SW 1271 (cell line): ENCODE measurements around the gene CITED2.
"Not testable (repeated sequence)": the region's sequence is repeated elsewhere in the genome, so short reads cannot be mapped to it uniquely, and the experiment has no call there.

ENCODE experiments used
- DNase-seq, 2 experiments: peaks; one replicate each; lab custom pipeline; 2025; lab: John Stamatoyannopoulos, UW

Gene CITED2

DNA sequence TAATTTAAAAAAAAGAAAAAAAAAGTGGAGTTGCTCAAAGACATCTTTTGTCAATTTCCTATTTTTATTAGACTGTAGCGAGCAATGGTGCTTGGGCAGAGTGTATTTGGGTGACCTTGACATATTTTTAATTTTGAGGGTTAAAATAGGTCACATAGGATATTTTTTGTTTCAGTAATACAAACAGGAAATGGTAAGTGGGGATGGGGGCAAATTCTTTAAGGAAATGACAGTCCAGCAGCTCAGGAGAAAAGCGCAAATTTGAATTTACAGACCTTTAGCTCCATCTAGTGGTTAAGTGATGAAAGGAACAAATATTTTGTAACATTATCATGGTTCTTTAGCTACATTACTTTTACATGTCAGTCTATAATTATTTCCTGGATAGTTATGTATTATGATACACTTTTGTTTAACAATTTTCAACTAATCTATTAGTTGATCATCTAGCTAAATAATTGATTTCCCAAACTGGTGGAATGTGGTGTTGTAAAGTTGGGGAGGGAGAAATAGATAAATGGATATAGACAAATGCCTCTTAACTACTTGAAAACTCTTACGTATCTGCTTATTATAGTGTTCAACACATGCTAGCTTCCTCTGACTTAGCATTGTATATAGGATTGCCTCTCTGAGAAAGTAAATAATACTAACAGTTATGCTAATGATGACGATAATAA, 10.0 kb downstream of the CITED2 start:
- peak in 1 of 2 experiments; percentile 61 for DNase-seq

DNA sequence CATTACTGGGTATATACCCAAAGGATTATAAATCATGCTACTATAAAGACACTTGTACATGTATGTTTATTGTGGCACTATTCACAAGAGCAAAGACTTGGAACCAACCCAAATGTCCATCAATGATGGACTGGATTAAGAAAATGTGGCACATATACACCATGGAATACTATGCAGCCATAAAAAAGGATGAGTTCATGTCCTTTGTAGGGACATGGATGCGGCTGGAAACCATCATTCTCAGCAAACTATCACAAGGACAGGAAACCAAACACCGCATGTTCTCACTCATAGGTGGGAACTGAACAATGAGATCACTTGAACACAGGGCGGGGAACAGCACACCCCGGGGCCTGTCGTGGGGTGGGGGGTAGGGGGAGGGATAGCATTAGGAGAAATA, 10.7 kb downstream of the CITED2 start:
- not testable (repeated sequence) for DNase-seq

DNA sequence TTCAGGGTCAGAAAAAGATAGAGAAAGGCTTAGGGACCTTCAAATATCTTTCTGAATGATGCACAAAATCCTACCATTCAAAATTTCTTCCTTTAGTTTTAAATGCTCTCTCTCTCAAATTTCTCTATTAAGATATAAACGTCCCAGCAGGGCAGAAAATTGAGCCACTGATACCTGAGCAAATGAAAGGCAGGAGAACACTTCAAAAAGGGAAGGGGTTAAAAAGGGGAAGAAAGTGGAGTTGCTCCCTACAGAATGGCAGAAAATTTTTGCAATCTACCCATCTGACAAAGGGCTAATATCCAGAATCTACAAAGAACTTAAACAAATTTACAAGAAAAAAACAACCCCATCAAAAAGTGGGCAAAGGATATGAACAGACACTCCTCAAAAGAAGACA, 11.3 kb downstream of the CITED2 start:
- not testable (repeated sequence) for DNase-seq

DNA sequence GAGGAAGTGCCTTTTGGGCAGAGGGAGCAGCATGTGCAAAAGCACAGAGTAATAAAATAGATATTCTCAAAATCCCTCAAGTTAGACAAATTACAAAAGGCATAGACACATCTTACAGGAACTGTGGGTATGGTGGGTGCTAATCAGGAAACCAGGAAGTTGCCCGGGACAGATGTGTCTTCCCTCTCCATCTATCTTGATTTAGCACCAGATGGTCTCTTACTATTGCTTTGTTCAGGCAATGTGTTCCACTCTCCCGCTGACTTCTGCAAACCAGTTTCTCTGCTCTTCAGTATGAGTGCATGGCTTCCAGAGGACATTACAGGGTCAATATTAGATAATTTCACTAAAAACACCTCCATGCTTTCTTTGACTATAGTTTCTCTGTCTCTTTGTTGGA, 13.2 kb downstream of the CITED2 start:
- DNase-seq: no peak

DNA sequence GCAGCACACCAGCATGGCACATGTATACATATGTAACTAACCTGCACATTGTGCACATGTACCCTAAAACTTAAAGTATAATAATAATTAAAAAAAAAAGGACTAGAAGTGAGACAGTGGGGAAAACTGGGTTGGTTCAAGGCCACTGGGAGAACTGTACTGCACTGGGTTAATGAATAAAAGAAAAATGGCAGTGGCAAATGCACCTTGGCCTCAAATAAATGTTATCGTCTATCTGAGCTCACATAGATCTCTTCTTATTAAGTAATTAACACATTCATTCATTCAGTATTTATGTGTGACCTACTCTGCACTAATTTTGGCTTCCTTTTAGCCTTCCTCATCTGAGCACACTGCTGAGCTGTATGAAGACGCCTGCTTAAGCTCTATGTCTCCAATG, 17.5 kb downstream of the CITED2 start:
- no peak for DNase-seq

DNA sequence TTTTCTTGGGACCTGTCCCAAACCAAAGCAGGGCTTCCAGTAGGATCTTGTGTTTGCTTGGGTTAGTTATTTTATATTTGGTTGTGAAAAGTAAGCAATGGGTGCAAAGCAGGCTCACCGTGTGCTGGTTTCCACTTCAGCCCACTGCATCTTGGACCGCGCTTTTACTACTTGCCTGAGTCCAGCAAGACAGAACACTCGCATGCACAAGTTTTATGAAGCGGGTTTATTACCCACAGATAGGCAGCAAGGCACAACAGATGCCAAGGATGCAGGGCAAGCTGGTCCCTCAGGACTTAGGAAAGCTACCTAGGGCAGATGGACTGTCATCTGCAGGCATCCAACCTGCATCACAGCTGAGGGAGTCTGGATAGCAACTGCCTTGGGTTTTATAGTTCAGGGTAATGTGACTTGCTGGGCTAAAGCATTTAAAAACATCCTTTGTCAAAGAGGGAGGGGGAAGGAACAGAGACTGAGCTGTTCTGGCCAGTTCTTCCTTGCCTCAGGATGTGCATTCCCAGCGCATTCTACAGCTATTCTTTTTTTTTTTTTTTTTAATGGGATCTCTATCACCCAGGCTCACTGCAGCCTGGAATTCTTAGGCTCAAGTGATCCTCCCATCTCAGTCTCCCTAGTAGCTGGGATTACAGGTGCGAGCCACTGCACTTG, 18.5 kb downstream of the CITED2 start:
- DNase-seq: no peak

DNA sequence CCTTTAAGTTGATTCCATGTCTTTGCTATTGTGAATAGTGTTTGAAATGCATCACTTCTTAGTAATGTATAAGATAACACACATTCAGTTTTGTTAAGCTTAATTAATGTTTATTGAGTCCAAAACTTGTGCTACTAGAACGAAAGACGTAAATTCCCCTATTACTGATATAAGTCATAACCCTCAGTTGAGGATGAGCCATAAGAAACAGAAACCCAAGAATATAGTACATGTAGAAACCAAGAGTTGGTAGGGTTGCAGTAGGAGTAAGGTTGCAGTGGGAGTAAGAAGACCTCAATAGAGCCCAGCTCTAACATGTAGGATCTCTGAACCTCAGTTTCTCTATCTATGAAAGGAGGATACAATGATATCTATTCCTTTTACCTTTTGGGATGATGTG, 19.3 kb downstream of the CITED2 start:
- no peak for DNase-seq

DNA sequence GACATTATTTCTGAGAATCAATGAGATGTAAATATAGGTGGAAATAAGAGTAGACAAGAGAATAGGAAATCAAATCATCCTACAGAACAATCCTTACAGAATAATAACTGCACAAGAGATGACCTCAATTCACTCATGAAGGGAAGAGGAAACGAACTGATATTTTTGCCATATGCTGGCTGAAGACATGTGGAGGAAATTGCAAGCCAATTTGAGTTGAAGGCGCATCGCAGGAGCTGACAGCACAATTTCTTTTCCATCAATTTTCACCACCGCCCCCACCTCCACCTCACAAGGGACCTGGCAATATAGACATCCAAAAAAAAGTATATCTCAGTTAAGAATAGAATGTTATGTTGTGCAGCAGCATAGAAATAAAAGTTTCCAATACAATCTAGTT, 20.3 kb downstream of the CITED2 start:
- no peak for DNase-seq

DNA sequence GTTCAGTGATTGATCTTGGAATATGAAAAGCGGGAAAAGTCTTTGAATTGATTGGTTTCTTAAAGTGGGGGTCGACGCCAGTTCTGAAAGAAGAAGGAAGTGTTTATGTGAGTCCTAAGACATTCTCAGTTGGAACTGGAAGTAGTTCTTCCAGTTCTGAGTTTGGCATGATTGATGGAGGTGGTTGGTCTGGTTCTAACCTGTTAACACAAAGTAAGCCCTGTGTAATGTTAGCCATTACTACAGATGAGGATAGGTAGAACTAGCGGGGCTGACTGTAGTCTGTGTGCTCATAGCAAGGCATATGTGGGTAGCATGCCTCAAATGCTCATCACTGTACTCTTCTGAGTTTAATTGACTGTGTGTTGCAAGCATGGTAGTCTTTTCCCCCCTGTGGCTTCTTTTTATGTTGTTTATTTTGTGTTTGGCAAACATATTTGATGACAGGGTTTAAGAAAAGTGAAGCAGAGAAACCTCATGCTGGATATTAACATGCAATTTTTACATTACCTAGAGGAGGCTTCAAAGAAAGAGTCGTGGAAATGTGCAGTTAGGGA, 24.9 kb downstream of the CITED2 start:
- DNase-seq: no peak

DNA sequence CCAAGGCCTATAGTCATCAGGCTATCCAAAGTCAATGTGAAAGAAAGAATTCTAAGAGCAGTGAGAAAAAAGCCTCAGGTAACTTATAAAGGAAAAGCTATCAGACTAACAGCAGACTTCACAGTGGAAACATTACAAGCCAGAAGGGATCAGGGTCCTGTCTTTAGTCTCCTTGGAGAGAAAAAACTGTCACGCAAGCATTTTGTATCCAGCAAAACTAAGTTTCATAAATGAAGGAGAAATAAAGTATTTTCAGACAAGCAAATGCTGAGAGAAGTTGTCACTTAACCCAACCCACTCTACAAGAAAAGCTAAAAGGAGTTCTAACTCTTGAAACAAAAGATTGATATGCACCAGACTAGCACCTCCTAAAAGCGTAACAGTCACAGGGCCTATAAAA, 28.1 kb downstream of the CITED2 start:
- DNase-seq: no peak

DNA sequence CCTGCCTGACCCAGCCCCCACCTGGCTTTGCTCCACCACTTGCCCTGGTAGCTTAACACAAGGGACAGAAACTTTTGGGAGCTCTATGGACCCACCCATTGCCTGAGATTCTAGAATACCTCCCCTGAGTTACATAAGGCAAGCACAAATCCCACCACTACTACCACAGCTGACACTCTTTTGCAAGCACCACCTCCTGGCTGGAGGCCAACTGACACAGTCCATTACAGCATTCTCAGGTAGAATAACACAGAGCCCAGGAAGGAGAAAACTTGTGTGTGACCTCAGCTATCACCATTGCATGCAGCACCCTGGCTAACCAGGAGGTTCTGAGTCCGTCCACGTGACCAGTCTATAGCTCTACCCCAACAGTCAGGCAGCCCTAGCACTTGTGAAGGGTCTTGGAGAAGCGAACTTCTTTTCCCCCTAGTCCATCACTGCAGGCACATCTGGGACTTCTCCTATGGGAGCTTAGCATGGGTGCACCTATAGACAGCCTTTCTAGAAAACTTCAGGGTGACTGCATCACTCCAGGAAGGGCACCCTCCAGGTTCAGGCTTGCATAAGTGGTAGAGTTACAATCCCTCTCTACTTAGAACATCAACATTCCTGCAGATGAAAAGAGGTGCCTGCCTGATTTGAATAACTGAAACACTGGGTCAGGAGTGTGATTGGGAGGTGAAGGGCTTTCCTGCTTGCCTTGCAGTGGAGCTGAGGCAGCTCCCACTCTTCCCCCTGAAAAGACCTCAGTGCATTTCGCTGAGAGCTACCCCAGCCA, 30.1 kb downstream of the CITED2 start:
- DNase-seq: no peak

DNA sequence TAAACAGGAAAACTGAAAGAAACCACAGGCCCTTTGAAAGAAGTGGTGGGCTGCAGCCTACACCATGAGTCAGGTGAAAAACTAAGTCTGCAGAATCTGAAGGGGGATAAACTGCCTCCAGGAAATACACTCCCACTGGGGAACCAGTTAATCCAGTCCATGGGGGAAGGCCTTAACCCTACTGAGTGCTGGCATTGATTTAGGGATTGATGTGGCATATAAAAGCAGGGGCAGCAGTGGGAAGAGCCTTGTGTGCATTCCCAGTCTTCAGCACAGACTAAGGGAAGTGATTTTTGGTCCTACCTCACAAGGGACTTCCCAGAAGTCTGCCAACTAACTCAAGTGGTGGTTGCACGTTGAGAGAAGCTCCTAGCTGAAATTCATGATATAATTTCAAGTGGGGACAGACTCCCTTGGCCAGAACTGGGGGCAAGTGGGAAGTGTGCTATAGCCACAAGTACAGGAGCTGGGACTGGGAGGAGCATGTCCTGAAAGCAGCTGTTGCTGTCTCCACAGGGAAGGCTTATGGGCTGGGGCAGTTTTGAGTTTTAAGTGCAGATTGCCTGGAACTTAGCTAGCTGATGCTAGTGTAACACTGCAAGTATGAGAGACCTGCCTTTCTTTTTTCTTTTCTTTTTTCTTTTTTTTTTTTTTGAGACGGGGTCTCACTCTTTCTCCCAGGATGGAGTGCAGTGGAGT, 31.2 kb downstream of the CITED2 start:
- DNase-seq: no peak

DNA sequence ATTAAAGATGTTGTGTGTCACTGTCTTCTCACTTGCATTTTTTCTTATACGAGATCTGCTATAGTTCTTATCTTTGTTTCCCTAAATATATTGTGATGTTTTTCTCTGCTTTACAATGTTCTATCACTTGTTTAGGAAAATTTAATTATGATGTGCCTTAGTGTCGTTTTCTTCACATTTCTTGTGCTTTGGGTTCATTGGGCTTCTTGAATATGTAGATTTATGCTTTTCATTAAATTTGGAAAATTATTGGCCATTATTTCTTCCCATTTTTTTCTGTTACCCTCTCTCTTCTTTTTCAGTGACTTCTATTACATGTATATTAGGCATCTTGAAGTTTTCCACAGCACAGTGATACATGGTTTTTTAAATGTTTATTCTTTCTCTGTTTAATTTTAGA, 33.4 kb downstream of the CITED2 start:
- no peak for DNase-seq

DNA sequence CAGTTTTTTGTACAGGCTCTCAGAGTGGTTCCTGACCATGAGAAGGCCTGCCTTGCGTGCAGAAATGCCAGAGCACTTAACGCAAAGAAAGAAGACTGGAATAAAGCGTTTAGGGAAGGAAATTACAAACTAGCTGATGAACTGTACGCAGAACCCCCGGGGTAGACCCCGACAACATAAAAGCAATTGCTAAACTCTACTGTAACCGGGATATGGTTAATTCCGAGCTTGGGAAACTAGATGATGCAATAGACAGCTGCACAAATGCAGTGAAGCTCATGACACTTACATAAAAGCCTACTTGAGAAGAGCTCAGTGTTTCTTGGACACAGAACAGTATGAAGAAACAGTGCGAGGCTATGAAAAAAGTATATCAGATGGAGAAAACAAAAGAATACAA, 35.7 kb downstream of the CITED2 start:
- DNase-seq: no peak

DNA sequence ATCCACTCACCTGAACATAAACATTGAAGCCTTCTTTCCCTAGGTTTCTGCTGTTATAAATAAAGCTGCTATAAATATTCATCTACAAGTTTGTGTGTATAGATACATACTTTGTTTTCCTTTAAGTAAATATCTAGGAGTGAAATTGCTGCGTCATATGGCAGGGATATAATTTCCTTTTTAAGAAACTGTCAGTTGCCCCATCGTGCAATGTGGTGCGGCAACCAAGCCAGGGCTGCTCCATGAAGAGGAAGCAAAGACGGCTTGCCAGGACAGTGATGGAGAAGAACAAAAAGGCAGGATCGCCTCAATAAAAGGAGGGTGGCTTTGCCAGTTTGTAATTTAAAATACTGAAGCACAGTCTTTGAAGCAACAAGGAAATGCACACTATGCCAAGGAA, 36.6 kb downstream of the CITED2 start:
- DNase-seq: no peak

DNA sequence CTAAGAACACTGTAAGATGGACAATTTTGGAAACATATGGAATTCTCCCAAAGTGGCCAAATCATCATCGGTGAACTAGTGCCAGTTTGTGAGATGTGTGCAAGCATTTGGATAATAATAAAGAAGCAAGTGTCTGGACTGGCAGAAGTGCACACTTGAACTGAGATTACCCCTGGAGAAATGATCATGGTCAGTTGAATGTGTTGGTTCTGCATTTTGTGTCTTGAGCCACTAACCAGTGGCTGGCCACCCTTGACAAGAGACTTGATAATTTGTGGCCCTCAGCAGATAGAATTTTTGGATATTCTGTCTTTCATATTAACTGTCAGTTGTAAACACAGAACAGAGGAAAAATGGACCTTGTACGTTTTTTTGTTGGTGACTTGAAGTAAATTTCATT, 37.4 kb downstream of the CITED2 start:
- no peak for DNase-seq

DNA sequence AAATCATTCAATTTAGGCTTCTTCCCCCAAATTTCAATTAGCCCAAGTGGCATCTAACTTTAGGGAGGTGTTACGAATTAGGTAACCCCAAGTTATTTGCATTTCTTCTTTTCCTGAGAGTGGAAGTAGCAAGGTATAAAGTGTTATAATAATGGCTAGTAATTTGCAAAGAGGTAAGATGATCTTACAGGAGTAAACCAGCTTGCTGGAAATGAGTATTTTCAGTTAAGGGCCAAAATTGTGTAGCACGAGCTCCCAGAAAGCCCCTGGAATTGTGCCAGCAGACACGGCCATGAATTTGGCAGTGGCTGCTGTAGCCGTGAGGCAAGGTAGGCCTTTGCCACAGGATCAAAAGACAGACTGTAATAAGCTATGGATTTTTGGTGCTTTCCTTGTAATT, 38.0 kb downstream of the CITED2 start:
- DNase-seq: no peak

DNA sequence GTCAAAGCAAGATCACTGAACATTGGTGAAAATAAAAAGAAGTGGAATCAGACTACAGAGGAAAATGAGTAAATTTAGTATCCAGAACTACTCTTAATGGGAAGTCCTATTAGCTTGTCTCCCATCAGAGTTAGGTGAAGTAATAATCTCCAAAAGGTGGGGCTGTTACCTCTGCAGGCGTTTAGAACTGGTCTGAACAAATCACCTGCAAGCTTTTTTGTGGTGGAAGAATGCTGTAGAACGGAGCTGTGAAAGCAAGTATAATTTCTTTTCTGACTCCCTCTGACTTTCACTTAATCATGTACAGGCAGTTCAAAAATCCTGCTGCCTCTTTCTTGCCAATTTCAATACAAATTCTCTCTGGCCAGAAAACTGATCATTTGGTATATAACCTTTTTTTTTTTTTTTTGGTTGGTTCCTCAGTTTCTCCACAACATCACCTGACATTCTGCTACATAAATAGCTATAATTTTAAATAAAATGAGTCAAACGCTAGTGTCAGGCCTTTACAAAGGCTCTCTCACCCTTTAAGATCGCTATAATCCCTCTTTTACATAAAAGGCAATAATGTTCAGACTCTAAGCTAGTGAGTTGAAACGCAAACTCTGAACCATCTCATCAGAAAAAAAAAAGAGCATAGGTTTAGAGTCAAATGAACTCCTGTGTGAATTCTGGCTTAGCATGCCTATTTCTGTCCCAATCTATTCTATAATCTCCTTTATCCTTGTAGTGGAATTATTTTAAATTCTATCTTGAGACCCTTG, 38.8 kb downstream of the CITED2 start:
- no peak for DNase-seq

DNA sequence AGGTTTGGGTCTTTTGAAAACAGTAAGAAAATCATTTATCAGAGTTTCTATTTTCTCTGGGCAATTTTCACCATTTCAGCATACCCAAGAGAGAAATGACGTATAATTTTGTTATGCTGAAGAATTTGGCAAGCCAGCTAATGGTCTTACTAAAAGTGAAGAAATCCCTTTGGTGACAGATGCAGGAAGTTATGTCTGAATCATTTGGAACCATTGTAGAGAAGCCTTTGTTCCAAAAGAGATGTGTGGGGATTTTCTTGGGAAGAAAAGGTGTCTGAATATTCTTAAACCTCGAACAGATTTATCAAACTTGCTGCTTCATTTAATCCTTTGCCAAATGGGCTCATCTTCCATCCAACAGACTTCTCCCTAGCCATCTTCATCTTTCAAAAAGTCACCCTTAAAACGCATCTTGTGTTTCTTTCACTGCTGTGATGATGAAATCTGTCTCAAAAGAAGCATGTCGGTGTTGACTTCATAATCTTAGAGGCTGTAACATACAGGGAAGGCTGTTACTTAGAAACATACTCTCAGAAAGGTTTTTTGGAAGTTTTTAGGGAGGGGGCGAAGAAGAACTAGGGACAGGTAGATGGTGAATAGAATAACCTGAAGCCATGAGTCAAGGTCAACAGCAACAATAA, 39.5 kb downstream of the CITED2 start:
- no peak for DNase-seq

DNA sequence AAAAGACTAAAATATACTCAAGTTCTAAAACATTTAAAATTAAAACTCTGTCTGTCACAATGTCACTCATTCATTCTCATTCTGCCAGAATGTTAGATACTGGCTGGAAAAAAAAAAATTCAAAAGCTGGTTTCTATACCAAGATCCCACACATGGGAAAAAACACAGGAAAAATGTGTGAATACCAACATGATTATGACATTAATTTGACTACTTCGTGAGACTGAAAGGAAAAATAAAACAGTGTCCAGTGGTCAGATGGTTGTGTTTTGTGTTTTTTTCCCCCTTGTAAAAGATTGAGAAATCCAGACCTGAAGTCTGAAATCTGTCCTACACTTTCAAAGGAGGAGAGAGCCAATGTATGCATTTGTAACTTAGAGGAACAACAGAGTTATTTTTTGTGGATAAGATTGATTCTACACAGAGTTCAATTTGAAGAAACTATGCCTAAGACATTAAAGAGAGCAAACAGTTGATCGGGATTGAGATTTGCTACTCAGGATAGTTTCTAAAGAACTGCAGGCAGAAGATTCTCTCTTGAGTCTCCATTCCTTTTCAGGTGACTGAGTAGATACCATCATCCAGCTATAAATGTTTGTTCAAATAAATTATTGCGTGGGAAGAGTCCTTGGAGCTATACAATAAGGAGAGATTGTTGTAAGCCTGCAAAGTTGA, 43.5 kb downstream of the CITED2 start:
- DNase-seq: no peak
